ENCODE data around the gene SCRN3. TPM values are rescaled to one million over a fixed set of nuclear protein-coding genes. Genes with fewer than 3 reads are reported as not detected.

Gene SCRN3
- total RNA-seq, 2 experiments from 2014 or later = 16.1 to 17.6 TPM

- ChIA-PET POLR2A (interaction anchor here (0.5 kb wide), 1 partner anchor 24 kb away, joined by 3 read pairs; no protein-coding TSS in a partner anchor), CTCF (interaction anchor here (0.5 to 1.2 kb wide), 3 partner anchors 11 to 82 kb away, joined by 3 to 4 read pairs (median 3); no protein-coding TSS in a partner anchor)
These were observed 69.8 kb downstream of the SCRN3 start for GRCh38 chr2:174465327-174465726.

GRCh38 chr2:174473796-174474195, 78.3 kb downstream of the SCRN3 start:
- POLR2A ChIA-PET = no interaction called here
- CTCF ChIA-PET = interaction anchor here (4.6 kb wide), 1 partner anchor 11 kb away, joined by 17 read pairs; no protein-coding TSS in a partner anchor

DNA sequence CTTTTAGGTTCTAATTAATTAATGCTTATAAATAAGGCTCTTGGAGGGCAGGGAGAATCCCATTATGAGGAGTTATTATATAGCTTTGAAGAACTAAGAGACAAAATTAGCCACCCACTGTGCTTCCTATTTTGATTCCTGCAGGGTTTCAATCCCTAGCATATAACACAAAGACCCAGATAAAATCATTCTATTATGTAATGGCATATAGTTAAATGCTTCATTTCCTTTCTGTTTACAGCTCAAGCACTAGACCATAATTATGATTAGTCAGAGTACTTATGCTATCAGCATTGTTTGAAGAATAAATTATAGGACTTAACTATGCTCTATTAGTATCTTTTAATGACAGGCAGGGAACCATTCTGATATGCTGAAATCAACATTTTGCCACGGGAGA, 82.2 kb downstream of the SCRN3 start:
- CTCF ChIA-PET = interaction anchor here (1.4 kb wide), 1 partner anchor 15 kb away, joined by 3 read pairs; no protein-coding TSS in a partner anchor
- POLR2A ChIA-PET = no interaction called here

Other genes starting within 250 kb of the SCRN3 start
- 100 to 1,000 TPM; 143 to 154 TPM for gene OLA1, start 147.2 kb upstream of the SCRN3 start, total RNA-seq
- gene SP9, start 60.8 kb upstream of the SCRN3 start, total RNA-seq = not detected
- 1 to 10 TPM; 4.5 to 8.2 TPM for gene GPR155, start 91.3 kb downstream of the SCRN3 start, total RNA-seq
- gene WIPF1, start 202.1 kb downstream of the SCRN3 start, total RNA-seq = 100 to 1,000 TPM; 346 to 350 TPM